ENCODE data around the gene IFNA16.
"Not testable (repeated sequence)": the region's sequence is repeated elsewhere in the genome, so short reads cannot be mapped to it uniquely, and the experiment has no call there.

Gene IFNA16

GRCh38 chr9:21194867-21195776 lies 22.0 kb downstream of the IFNA16 start:
- not testable (repeated sequence) for H3K9me3 ChIP-seq; H3K36me3 ChIP-seq; H3K27me3 ChIP-seq; DNase-seq; H3K4me3 ChIP-seq (ENCODE audit: low read depth, low read length); H3K4me1 ChIP-seq
- peak; percentile 56 for TF ChIP-seq CTCF (IDR thresholded peaks at IDR 0.05; ENCODE audit: low read depth, low read length)

GRCh38 chr9:21187487-21187886 lies 29.6 kb downstream of the IFNA16 start, which contains the start of gene IFNA4:
IFNA4 (minus strand) TSS chr9:21187587; CDS start chr9:21187531, 56 bp downstream.
- not testable (repeated sequence) for DNase-seq; H3K9me3 ChIP-seq; H3K36me3 ChIP-seq; H3K4me1 ChIP-seq; H3K27me3 ChIP-seq; H3K4me3 ChIP-seq (ENCODE audit: low read depth, low read length)

GRCh38 chr9:21182810-21183736 lies 34.0 kb downstream of the IFNA16 start:
- TF ChIP-seq CTCF (IDR thresholded peaks at IDR 0.05; ENCODE audit: low read depth, low read length), result peak; percentile 57
- not testable (repeated sequence) for H3K4me1 ChIP-seq; H3K9me3 ChIP-seq; H3K27me3 ChIP-seq; H3K4me3 ChIP-seq (ENCODE audit: low read depth, low read length); H3K36me3 ChIP-seq; DNase-seq

GRCh38 chr9:21174671-21175070 lies 42.4 kb downstream of the IFNA16 start:
- H3K27me3 ChIP-seq, result peaks cover 6% of the 10 kb centered on the region; the same call in 1 of the 2 replicates
- no peaks in the 10 kb centered on the region for H3K9me3 ChIP-seq
- TF ChIP-seq CTCF (IDR thresholded peaks at IDR 0.05; ENCODE audit: low read depth, low read length), result no peak
- no peaks in the 10 kb centered on the region for H3K36me3 ChIP-seq
- no peak overlapping the region for H3K4me3 ChIP-seq (ENCODE audit: low read depth, low read length)
- DNase-seq, result no peak
- no peaks in the 10 kb centered on the region for H3K4me1 ChIP-seq

GRCh38 chr9:21172156-21172555 lies 45.0 kb downstream of the IFNA16 start:
- DNase-seq, result no peak
- peaks cover 6% of the 10 kb centered on the region; the same call in 1 of the 2 replicates for H3K27me3 ChIP-seq

More at GRCh38 chr9:21172156-21172555, 45.0 kb downstream of the IFNA16 start:
- Histone ChIP-seq H3K4me1 (no peaks in the 10 kb centered on the region), H3K36me3 (no peaks in the 10 kb centered on the region), H3K4me3 (ENCODE audit: low read depth, low read length) (no peak overlapping the region), H3K9me3 (no peaks in the 10 kb centered on the region)
- TF ChIP-seq CTCF (IDR thresholded peaks at IDR 0.05; ENCODE audit: low read depth, low read length), result no peak
